Breast epithelium (tissue), 4 donors: ENCODE data around the gene SPATA16. TPM values are rescaled to one million over a fixed set of nuclear protein-coding genes. Genes with fewer than 3 reads are reported as not detected.

Experiments
- DNase-seq, 2 donors: peaks; one replicate each; pipeline ENCODE4 v3.0.0-alpha.2; 2019; ENCODE audit warnings: low spot score in 2 of 2
- H3K27ac ChIP-seq, 2 donors: fragments of 200-600 bp; sonication (generic) in 1 of 2; one replicate each; pipeline ENCODE4 v1.5.1; 2016 to 2019; ENCODE audit warnings: mild to moderate bottlenecking in 1 of 2
- H3K27me3 ChIP-seq, 2 donors: fragments of 200-600 bp; sonication (generic) in 1 of 2; one replicate each; pipeline versions ENCODE4 v1.5.1 to v1.6.0; 2017 to 2019; ENCODE audit warnings: control low read depth in 1 of 2, mild to moderate bottlenecking in 1 of 2
- H3K36me3 ChIP-seq: fragments of 200-600 bp; one replicate; pipeline ENCODE4 v1.5.1; 2019
- H3K4me1 ChIP-seq, 2 donors: fragments of 200-600 bp; sonication (generic); one replicate each; pipeline ENCODE4 v1.5.1; 2016 to 2019; ENCODE audit warnings: control low read depth in 1 of 2
- H3K4me3 ChIP-seq, 3 donors: fragments of 200-600 bp; sonication (generic); 1 replicate in 2 of 3; 2 replicates in 1 of 3; pipeline ENCODE4 v1.5.1; 2016 to 2019; ENCODE audit warnings: mild to moderate bottlenecking in 3 of 3, moderate library complexity in 2 of 3
- H3K9me3 ChIP-seq, 2 donors: fragments of 200-600 bp; sonication (generic) in 1 of 2; one replicate each; pipeline ENCODE4 v1.5.1; 2016 to 2019; ENCODE audit warnings: control low read depth in 1 of 2
- CTCF ChIP-seq, 3 donors: fragments of 450-650 bp; IDR thresholded peaks; one replicate each; pipeline ENCODE4 v1.5.1; 2016 to 2017; ENCODE audit warnings: antibody characterized with exemption in 3 of 3, mild to moderate bottlenecking in 3 of 3, moderate library complexity in 3 of 3
- POLR2A ChIP-seq: fragments of 450-650 bp; IDR thresholded peaks from one replicate; pipeline ENCODE4 v1.6.1; 2016; ENCODE audit warnings: antibody characterized with exemption, mild to moderate bottlenecking, moderate library complexity
- POLR2AphosphoS5 ChIP-seq, 3 donors: sonication (generic); formaldehyde crosslinking; IDR thresholded peaks; one replicate each; pipeline ENCODE4 v1.6.1; 2017; ENCODE audit warnings: antibody characterized with exemption in 3 of 3
- intact Hi-C: fragments of 100-400 bp; cut with DNase I; formaldehyde crosslinking; loops from one replicate; pipeline ENCODE4 v1.15.1; 2023; ENCODE audit warnings: low total_unique reads
- total RNA-seq, 3 donors: library from RNA; depleted of rRNA; stranded (reverse); fragments of >200 nt; gene quantifications; one replicate each; pipeline ENCODE4 v1.1.0, GENCODE V29; 2016

The SPATA16 gene
- total RNA-seq, 3 donors from 2014 or later, result not detected

GRCh38 chr3:172931746-172932285, 209.2 kb downstream of the SPATA16 start:
- intact Hi-C loops, result no loop called here
- H3K4me3 ChIP-seq, result no peak overlapping the region
- H3K27ac ChIP-seq, result no peak overlapping the region
- no peaks in the 10 kb centered on the region for H3K4me1 ChIP-seq
- TF ChIP-seq POLR2AphosphoS5 (IDR thresholded peaks at IDR 0.05), result no peak
- TF ChIP-seq CTCF (IDR thresholded peaks at IDR 0.05), result no peak
- no peak for TF ChIP-seq POLR2A
- H3K27me3 ChIP-seq, result no peaks in the 10 kb centered on the region
- DNase-seq, result no peak
- H3K36me3 ChIP-seq, result no peaks in the 10 kb centered on the region
- no peaks in the 10 kb centered on the region for H3K9me3 ChIP-seq

GRCh38 chr3:172929451-172929850, 211.6 kb downstream of the SPATA16 start:
- no peaks in the 10 kb centered on the region for H3K9me3 ChIP-seq
- TF ChIP-seq POLR2AphosphoS5 (IDR thresholded peaks at IDR 0.05) (no peak), POLR2A (no peak), CTCF (IDR thresholded peaks at IDR 0.05) (no peak)

GRCh38 chr3:172924546-172924945, 216.5 kb downstream of the SPATA16 start:
- TF ChIP-seq CTCF (IDR thresholded peaks at IDR 0.05), result no peak
- TF ChIP-seq POLR2A, result no peak
- no peak for TF ChIP-seq POLR2AphosphoS5 (IDR thresholded peaks at IDR 0.05)
- H3K27ac ChIP-seq, result no peak overlapping the region
- intact Hi-C loops, result no loop called here
- no peak for DNase-seq
- H3K27me3 ChIP-seq, result no peaks in the 10 kb centered on the region
- H3K36me3 ChIP-seq, result no peaks in the 10 kb centered on the region
- H3K9me3 ChIP-seq, result no peaks in the 10 kb centered on the region
- no peak overlapping the region for H3K4me3 ChIP-seq
- H3K4me1 ChIP-seq, result no peaks in the 10 kb centered on the region

More at GRCh38 chr3:172929451-172929850, 211.6 kb downstream of the SPATA16 start:
- Histone ChIP-seq H3K27me3 (no peaks in the 10 kb centered on the region), H3K4me3 (no peak overlapping the region), H3K4me1 (no peaks in the 10 kb centered on the region), H3K36me3 (no peaks in the 10 kb centered on the region), H3K27ac (no peak overlapping the region)
- no peak for DNase-seq
- intact Hi-C loops, result no loop called here

- H3K27ac ChIP-seq, result no peak overlapping the region
- H3K27me3 ChIP-seq, result no peaks in the 10 kb centered on the region
- H3K4me3 ChIP-seq, result no peak overlapping the region
- TF ChIP-seq POLR2A (no peak), CTCF (IDR thresholded peaks at IDR 0.05) (no peak), POLR2AphosphoS5 (IDR thresholded peaks at IDR 0.05) (no peak)
- H3K4me1 ChIP-seq, result no peaks in the 10 kb centered on the region
- no peak for DNase-seq
- H3K36me3 ChIP-seq, result no peaks in the 10 kb centered on the region
- H3K9me3 ChIP-seq, result no peaks in the 10 kb centered on the region
- intact Hi-C loops, result no loop called here
Measured at GRCh38 chr3:172919297-172919683, 221.7 kb downstream of the SPATA16 start.

- TF ChIP-seq POLR2AphosphoS5 (IDR thresholded peaks at IDR 0.05) (no peak), POLR2A (no peak)
- DNase-seq, result no peak
- Histone ChIP-seq H3K4me1 (no peaks in the 10 kb centered on the region), H3K27me3 (no peaks in the 10 kb centered on the region), H3K4me3 (no peak overlapping the region), H3K27ac (no peak overlapping the region), H3K36me3 (no peaks in the 10 kb centered on the region), H3K9me3 (no peaks in the 10 kb centered on the region)
- intact Hi-C loops, result no loop called here
Measured at GRCh38 chr3:172918568-172919296, 222.3 kb downstream of the SPATA16 start.
